IMR-90 (cell line): ENCODE measurements around the gene KDELR1. TPM values are rescaled to one million over a fixed set of nuclear protein-coding genes. Genes with fewer than 3 reads are reported as not detected.

ENCODE experiments used
- ATAC-seq: fragments of 200-7000 bp; cut with Tn5 transposase; 2 replicates; pipeline ENCODE4 v1.9.1; 2020; ENCODE audit warnings: low read depth, mild to moderate bottlenecking, moderate library complexity
- BruUV-seq: library from RNA; stranded (reverse); fragments of 400-500 nt; replicated peaks from 2 replicates; lab custom pipeline; 2021; lab: Mats Ljungman, UMichigan
- CTCF ChIA-PET: fragments of 300-600 bp; formaldehyde crosslinking; extraction: SDS; loops from one replicate; lab custom pipeline; 2021; ENCODE audit warnings: antibody characterized with exemption; lab: Yijun Ruan, JAX
- POLR2A ChIA-PET: fragments of 300-600 bp; sonication (Branson Sonifier 250); formaldehyde crosslinking; loops from one replicate; lab custom pipeline; 2022; ENCODE audit warnings: antibody characterized with exemption; ENCODE audit not compliant: unreplicated experiment; lab: Charles Lee
- DNase-seq: peaks from one replicate; pipeline ENCODE4 v3.0.0; 2013
- H2AFZ ChIP-seq: replicated peaks from 2 replicates; pipeline ENCODE3; 2013; ENCODE audit warnings: low read length, mild to moderate bottlenecking; ENCODE audit not compliant: poor library complexity
- H2AK5ac ChIP-seq: 2 replicates; pipeline ENCODE4 v1.6.1; 2013; ENCODE audit warnings: low read depth, low read length, inconsistent platforms
- H2AK9ac ChIP-seq: replicated peaks from 2 replicates; pipeline ENCODE3; 2013; ENCODE audit warnings: mild to moderate bottlenecking, low read depth, low read length, moderate library complexity; ENCODE audit not compliant: poor library complexity
- H2BK120ac ChIP-seq: 2 replicates; pipeline ENCODE4 v1.6.1; 2013; ENCODE audit warnings: low read depth, low read length, inconsistent platforms
- H2BK15ac ChIP-seq: 3 replicates; pipeline ENCODE4 v1.6.1; 2013; ENCODE audit warnings: low read depth, low read length, inconsistent platforms
- H2BK20ac ChIP-seq: 2 replicates; pipeline ENCODE4 v1.6.1; 2013; ENCODE audit warnings: low read depth, mild to moderate bottlenecking, inconsistent platforms, low read length, moderate library complexity
- H2BK5ac ChIP-seq: 2 replicates; pipeline ENCODE4 v1.6.1; 2013; ENCODE audit warnings: mild to moderate bottlenecking, low read depth, low read length, inconsistent platforms; ENCODE audit not compliant: poor library complexity, severe bottlenecking
- H3K14ac ChIP-seq: replicated peaks from 2 replicates; pipeline ENCODE4 v1.6.1; 2013; ENCODE audit warnings: low read depth, low read length, inconsistent platforms
- H3K18ac ChIP-seq: 2 replicates; pipeline ENCODE4 v1.6.1; 2013; ENCODE audit warnings: low read depth, low read length, control low read depth
- H3K23ac ChIP-seq: 2 replicates; pipeline ENCODE4 v1.6.1; 2013; ENCODE audit warnings: low read depth, low read length, inconsistent platforms
- H3K27ac ChIP-seq: 2 replicates; pipeline ENCODE4 v1.5.1; 2013; ENCODE audit warnings: mild to moderate bottlenecking, control low read depth, low read length; ENCODE audit not compliant: insufficient read depth
- H3K27me3 ChIP-seq: 2 replicates; pipeline ENCODE4 v1.6.1; 2013; ENCODE audit warnings: low read length; ENCODE audit not compliant: control insufficient read depth, insufficient read depth
- H3K36me3 ChIP-seq: 2 replicates; pipeline ENCODE4 v1.6.1; 2013; ENCODE audit warnings: low read length, mixed read lengths; ENCODE audit not compliant: control insufficient read depth, insufficient read depth
- H3K4ac ChIP-seq: 2 replicates; pipeline ENCODE4 v1.6.1; 2013; ENCODE audit warnings: low read depth, low read length, inconsistent platforms
- H3K4me1 ChIP-seq: 2 replicates; pipeline ENCODE4 v1.6.1; 2013; ENCODE audit warnings: low read length, mixed read lengths; ENCODE audit not compliant: control insufficient read depth, insufficient read depth
- H3K4me2 ChIP-seq: 2 replicates; pipeline ENCODE4 v1.6.1; 2013; ENCODE audit warnings: low read depth, mild to moderate bottlenecking, control low read depth, low read length, moderate library complexity
- H3K4me3 ChIP-seq: 2 replicates; pipeline ENCODE4 v1.5.1; 2013; ENCODE audit warnings: low read depth, mild to moderate bottlenecking, control low read depth, low read length, moderate library complexity; ENCODE audit not compliant: insufficient read depth
- H3K56ac ChIP-seq: 2 replicates; pipeline ENCODE4 v1.6.1; 2013; ENCODE audit warnings: low read length, inconsistent platforms; ENCODE audit not compliant: insufficient read depth; ENCODE audit errors: extremely low read depth
- H3K79me1 ChIP-seq, 2 experiments: 2 replicates each; pipeline ENCODE4 v1.6.1; 2013; ENCODE audit warnings: low read length in 2 of 2, inconsistent platforms in 1 of 2, low read depth in 1 of 2
- H3K9ac ChIP-seq: 2 replicates; pipeline ENCODE4 v1.6.1; 2013; ENCODE audit warnings: low read depth, low read length, control low read depth
- H3K9me1 ChIP-seq: 2 replicates; pipeline ENCODE4 v1.6.1; 2013; ENCODE audit warnings: low read length, inconsistent platforms; ENCODE audit not compliant: insufficient read depth
- H3K9me3 ChIP-seq: 2 replicates; pipeline ENCODE4 v1.6.1; 2013; ENCODE audit warnings: low read length; ENCODE audit not compliant: control insufficient read depth, insufficient read depth
- H4K20me1 ChIP-seq: 2 replicates; pipeline ENCODE4 v1.6.1; 2013; ENCODE audit warnings: low read length, inconsistent platforms; ENCODE audit not compliant: insufficient read depth
- H4K5ac ChIP-seq: 2 replicates; pipeline ENCODE4 v1.6.1; 2013; ENCODE audit warnings: mild to moderate bottlenecking, low read depth, low read length, control low read depth
- H4K8ac ChIP-seq, 2 experiments: 2 replicates each; pipeline ENCODE4 v1.6.1; 2013; ENCODE audit warnings: low read depth in 2 of 2, low read length in 2 of 2, control low read depth in 1 of 2, inconsistent platforms in 1 of 2
- H4K91ac ChIP-seq: 2 replicates; pipeline ENCODE4 v1.6.1; 2013; ENCODE audit warnings: low read depth, low read length, inconsistent platforms; ENCODE audit not compliant: insufficient read depth
- BHLHE40 ChIP-seq: fragments of 150-350 bp; IDR thresholded peaks from 2 replicates; pipeline ENCODE4 v1.6.1; 2016; ENCODE audit warnings: mild to moderate bottlenecking, low read depth, low read length
- CEBPB ChIP-seq: IDR thresholded peaks from 2 replicates; pipeline ENCODE4 v1.6.1; 2012; ENCODE audit warnings: low read depth, low read length, improper control_type of control experiment
- CHD1 ChIP-seq: IDR thresholded peaks from 2 replicates; pipeline ENCODE4 v1.6.1; 2012; ENCODE audit warnings: low read depth, low read length, improper control_type of control experiment
- ELK1 ChIP-seq: fragments of 150-350 bp; IDR thresholded peaks from 2 replicates; pipeline ENCODE4 v1.6.1; 2016; ENCODE audit warnings: low read depth, mild to moderate bottlenecking, low read length, moderate library complexity, borderline replicate concordance
- FOS ChIP-seq: fragments of 150-350 bp; IDR thresholded peaks from 2 replicates; pipeline ENCODE4 v1.6.1; 2016; ENCODE audit warnings: low read depth, low read length
- MAZ ChIP-seq: IDR thresholded peaks from 2 replicates; pipeline ENCODE4 v1.6.1; 2012; ENCODE audit warnings: low read depth, mild to moderate bottlenecking, low read length, improper control_type of control experiment, moderate library complexity, borderline replicate concordance
- MXI1 ChIP-seq: IDR thresholded peaks from 2 replicates; pipeline ENCODE4 v1.6.1; 2012; ENCODE audit warnings: low read depth, mild to moderate bottlenecking, low read length, moderate library complexity, borderline replicate concordance
- NFE2L2 ChIP-seq: fragments of 150-350 bp; IDR thresholded peaks from 2 replicates; pipeline ENCODE4 v1.6.1; 2016; ENCODE audit warnings: low read depth, mild to moderate bottlenecking, low read length
- POLR2A ChIP-seq: IDR thresholded peaks from 2 replicates; pipeline ENCODE4 v1.6.1; 2012; ENCODE audit warnings: mild to moderate bottlenecking, low read depth, low read length
- RAD21 ChIP-seq: IDR thresholded peaks from 2 replicates; pipeline ENCODE4 v1.6.1; 2012; ENCODE audit warnings: low read length, improper control_type of control experiment
- RFX5 ChIP-seq: IDR thresholded peaks from 2 replicates; pipeline ENCODE4 v1.8.0; 2012; ENCODE audit warnings: low read depth, mild to moderate bottlenecking, low read length, moderate library complexity
- SMC3 ChIP-seq: fragments of 150-350 bp; IDR thresholded peaks from 2 replicates; pipeline ENCODE4 v1.6.1; 2016; ENCODE audit warnings: low read depth, mild to moderate bottlenecking, antibody characterized with exemption, low read length, moderate library complexity
- WGBS, 2 experiments: methylation state at CpG; one replicate each; pipeline versions ENCODE4 v1.1.5 to v1.1.7; 2013; ENCODE audit warnings: missing lambda C conversion rate in 2 of 2; ENCODE audit not compliant: insufficient read length in 1 of 2; ENCODE audit errors: extremely low coverage in 2 of 2; 5-methylcytosine and 5-hydroxymethylcytosine counted together
- dilution Hi-C: fragments of 300-500 bp; cut with HindIII; formaldehyde crosslinking; loops from one replicate; pipeline ENCODE4 v1.14.3; 2018; ENCODE audit warnings: low sequenced_read_pairs; ENCODE audit not compliant: unreplicated experiment
- in situ Hi-C: fragments of 300-500 bp; cut with MboI; formaldehyde crosslinking; loops from 3 replicates; pipeline ENCODE4 v1.14.3; 2019; ENCODE audit warnings: low sequenced_read_pairs, inconsistent platforms, mixed read lengths
- intact Hi-C: fragments of 100-400 bp; cut with micrococcal nuclease; formaldehyde crosslinking; loops from 2 replicates; pipeline ENCODE4 v1.10.0; 2022
- polyA plus RNA-seq, 3 experiments: library from polyadenylated mRNA; depleted of rRNA; stranded (reverse); fragments of >200 nt; gene quantifications; 2 replicates each; pipeline ENCODE4 v1.2.3, GENCODE V29; 2012; ENCODE audit warnings: low replicate concordance in 1 of 3
- total RNA-seq: library from RNA; depleted of rRNA; stranded (reverse); fragments of >200 nt; gene quantifications from 2 replicates; pipeline ENCODE4 v1.2.3, GENCODE V29; 2012
- TF ChIP-seq, protein P1 (sequence below): fragments of 150-350 bp; IDR thresholded peaks from 2 replicates; pipeline ENCODE4 v1.6.1; 2017; ENCODE audit warnings: mild to moderate bottlenecking, antibody characterized with exemption, low read length, low read depth

KDELR1 gene
- total and polyA plus RNA-seq, 2 of the 4 experiments (the other 2 are of a cell fraction), result 58.8 to 180 TPM

DNA sequence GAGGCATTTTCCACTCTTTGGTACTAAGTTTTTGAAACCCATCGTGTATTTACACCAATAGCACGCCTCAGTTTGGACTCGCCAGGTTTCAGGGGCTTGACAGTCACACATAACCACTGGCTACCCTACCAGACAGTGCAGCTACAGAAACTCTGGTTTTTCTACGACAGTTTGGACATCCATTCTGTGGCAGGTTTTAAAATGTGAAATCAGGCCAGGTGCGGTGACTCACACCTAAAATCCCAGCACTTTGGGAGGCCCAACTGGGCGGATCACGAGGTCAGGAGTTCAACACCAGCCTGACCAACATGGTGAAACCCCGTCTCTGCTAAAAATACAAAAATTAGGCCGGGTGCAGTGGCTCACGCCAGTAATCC is 13.2 kb downstream of the KDELR1 start:
- intact Hi-C loops (no loop called here), in situ Hi-C loops (no loop called here), dilution Hi-C loops (no loop called here)
- no peaks in the 10 kb centered on the region for H3K9me1 ChIP-seq
- H3K4me2 ChIP-seq, result no peak overlapping the region
- no peak overlapping the region for H4K91ac ChIP-seq
- no peak overlapping the region for H2AFZ ChIP-seq
- DNase-seq (no peak), ATAC-seq (no peak)
- no peak overlapping the region for H3K18ac ChIP-seq
- no peak overlapping the region for H2BK5ac ChIP-seq
- H3K9ac ChIP-seq, result no peak overlapping the region
- no peak overlapping the region for H3K56ac ChIP-seq
- no peaks in the 10 kb centered on the region for H3K9me3 ChIP-seq
- H2BK20ac ChIP-seq, result no peak overlapping the region
- no peak overlapping the region for H4K5ac ChIP-seq
- no peak overlapping the region for H3K23ac ChIP-seq
- TF ChIP-seq RFX5, result no peak
- no peak for TF ChIP-seq CEBPB
- TF ChIP-seq MXI1, result no peak
- no peak for TF ChIP-seq BHLHE40
- no peak for TF ChIP-seq MAZ
- TF ChIP-seq POLR2A, result no peak
- TF ChIP-seq, protein P1, sequence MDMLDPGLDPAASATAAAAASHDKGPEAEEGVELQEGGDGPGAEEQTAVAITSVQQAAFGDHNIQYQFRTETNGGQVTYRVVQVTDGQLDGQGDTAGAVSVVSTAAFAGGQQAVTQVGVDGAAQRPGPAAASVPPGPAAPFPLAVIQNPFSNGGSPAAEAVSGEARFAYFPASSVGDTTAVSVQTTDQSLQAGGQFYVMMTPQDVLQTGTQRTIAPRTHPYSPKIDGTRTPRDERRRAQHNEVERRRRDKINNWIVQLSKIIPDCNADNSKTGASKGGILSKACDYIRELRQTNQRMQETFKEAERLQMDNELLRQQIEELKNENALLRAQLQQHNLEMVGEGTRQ, result no peak
- TF ChIP-seq CHD1, result no peak
- no peak for TF ChIP-seq FOS
- TF ChIP-seq RAD21, result no peak
- TF ChIP-seq NFE2L2, result no peak
- TF ChIP-seq SMC3, result no peak
- no peak for TF ChIP-seq ELK1
- POLR2A ChIA-PET, result no interaction called here
- H3K14ac ChIP-seq, result no peak overlapping the region
- CTCF ChIA-PET, result no interaction called here
- peaks cover 0 to 6% of the 10 kb centered on the region in 2 experiments; a peak in 1 of 4 replicates for H3K79me1 ChIP-seq
- H3K27me3 ChIP-seq, result peaks cover 2% of the 10 kb centered on the region; the same call in 1 of the 2 replicates
- H4K20me1 ChIP-seq, result no peaks in the 10 kb centered on the region
- peaks cover 20% of the 10 kb centered on the region for H3K36me3 ChIP-seq
- H2BK15ac ChIP-seq, result no peak overlapping the region
- H3K4me3 ChIP-seq, result no peak overlapping the region
- H3K27ac ChIP-seq, result no peak overlapping the region
- 100% methylated on average over 1 of the region's 10 CpGs; no CpG with 5 or more reads in 1 of the 2 experiments for WGBS, 2 experiments
- H2AK9ac ChIP-seq, result no peak overlapping the region
- H3K4me1 ChIP-seq, result no peaks in the 10 kb centered on the region
- H4K8ac ChIP-seq, result no peak overlapping the region
- H3K4ac ChIP-seq, result no peak overlapping the region
- H2AK5ac ChIP-seq, result no peak overlapping the region
- no peak overlapping the region for H2BK120ac ChIP-seq
- BruUV-seq, result no TSS peak
